ENCODE results near the gene TULP3.

TULP3 gene

GRCh38 chr12:2963760-2964292 lies 73.1 kb downstream of the TULP3 start:
- H3K27me3 ChIP-seq (ENCODE audit: insufficient read depth, poor library complexity, severe bottlenecking) = peaks cover 31% of the 10 kb centered on the region
- DNase-seq (ENCODE audit: low read depth in 1 of 2, low spot score in 1 of 2) = no peak
- TF ChIP-seq CTCF (IDR thresholded peaks at IDR 0.05; ENCODE audit: insufficient read depth, low read length) = no peak
- TF ChIP-seq GABPA (IDR thresholded peaks at IDR 0.05; ENCODE audit: low read depth) = no peak
- TF ChIP-seq SPI1 (IDR thresholded peaks at IDR 0.05; ENCODE audit: borderline replicate concordance, low read depth) = no peak
- no peak for TF ChIP-seq POLR2AphosphoS5 (IDR thresholded peaks at IDR 0.05; ENCODE audit: low read depth)
- no peak for TF ChIP-seq REST (IDR thresholded peaks at IDR 0.05; ENCODE audit: insufficient replicate concordance, low read depth)
- H3K27ac ChIP-seq (replicated peaks) = no peak overlapping the region
- no peak overlapping the region for H3K4me3 ChIP-seq (replicated peaks; ENCODE audit: insufficient read depth, low read length)

- Histone ChIP-seq H3K4me3 (replicated peaks; ENCODE audit: insufficient read depth, low read length) (no peak overlapping the region), H3K27ac (replicated peaks) (no peak overlapping the region), H3K27me3 (ENCODE audit: insufficient read depth, poor library complexity, severe bottlenecking) (peaks cover 8% of the 10 kb centered on the region)
- no peak for TF ChIP-seq REST (IDR thresholded peaks at IDR 0.05; ENCODE audit: insufficient replicate concordance, low read depth)
- DNase-seq (ENCODE audit: low read depth in 1 of 2, low spot score in 1 of 2) = no peak
Measured at GRCh38 chr12:2967651-2968050, 77.0 kb downstream of the TULP3 start.

GRCh38 chr12:2970744-2971143 lies 80.1 kb downstream of the TULP3 start:
- TF ChIP-seq CTCF (IDR thresholded peaks at IDR 0.05; ENCODE audit: insufficient read depth, low read length) (no peak), POLR2AphosphoS5 (IDR thresholded peaks at IDR 0.05; ENCODE audit: low read depth) (no peak), GABPA (IDR thresholded peaks at IDR 0.05; ENCODE audit: low read depth) (no peak), REST (IDR thresholded peaks at IDR 0.05; ENCODE audit: insufficient replicate concordance, low read depth) (no peak), SPI1 (IDR thresholded peaks at IDR 0.05; ENCODE audit: borderline replicate concordance, low read depth) (no peak)
- Histone ChIP-seq H3K4me3 (replicated peaks; ENCODE audit: insufficient read depth, low read length) (no peak overlapping the region), H3K27me3 (ENCODE audit: insufficient read depth, poor library complexity, severe bottlenecking) (no peaks in the 10 kb centered on the region), H3K27ac (replicated peaks) (no peak overlapping the region)
- DNase-seq (ENCODE audit: low read depth in 1 of 2, low spot score in 1 of 2) = no peak
